COR-L47 (cell line): ENCODE measurements around the gene RBM4.

ENCODE experiments used
- DNase-seq: peaks from one replicate; lab custom pipeline; 2025; lab: John Stamatoyannopoulos, UW

RBM4 gene

DNA sequence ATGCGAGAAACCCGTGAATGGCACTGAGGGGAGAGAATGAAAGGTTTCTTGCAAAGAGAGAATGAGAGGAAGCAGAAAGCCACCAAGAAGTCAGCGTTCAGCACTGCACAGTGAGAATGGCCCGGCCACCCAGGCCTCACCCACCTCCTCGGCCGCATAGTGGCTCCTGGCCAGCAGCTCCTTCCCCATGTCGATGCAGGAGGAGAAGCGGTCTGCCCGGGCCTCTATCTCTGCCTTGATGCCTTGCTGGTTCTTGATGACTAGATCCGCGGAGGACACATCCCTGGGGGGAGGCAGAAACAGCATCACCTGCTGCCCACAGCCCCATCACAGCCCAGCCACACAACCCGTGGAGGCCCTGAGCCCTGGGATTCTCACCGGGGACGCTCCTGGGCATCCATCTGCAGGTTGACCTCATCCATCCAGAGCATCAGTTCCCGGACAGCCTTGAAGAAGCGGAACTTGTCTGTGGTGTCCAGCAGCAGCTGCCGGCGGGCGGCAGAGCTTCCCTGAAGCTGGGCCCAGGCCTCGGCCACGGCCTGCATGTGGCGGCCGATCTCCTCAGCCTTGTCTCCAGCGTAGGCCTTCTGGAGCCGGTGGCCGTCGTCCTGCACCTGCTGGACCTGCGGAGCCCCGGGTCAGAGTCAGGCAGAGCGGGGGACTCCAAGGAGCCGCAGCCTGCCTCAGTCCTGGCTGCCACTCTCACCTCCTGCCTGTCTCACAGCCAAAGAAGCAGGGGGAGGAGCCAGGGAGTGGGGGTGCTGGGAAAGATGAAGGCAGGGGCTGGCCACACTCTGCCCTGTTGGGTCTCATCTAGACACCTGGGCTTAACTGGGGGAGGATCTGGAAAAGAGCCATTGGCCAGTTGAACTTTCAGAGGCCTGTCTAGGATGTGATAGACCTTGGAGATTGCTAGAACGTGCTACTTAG, 51.4 kb downstream of the RBM4 start:
- no peak for DNase-seq

DNA sequence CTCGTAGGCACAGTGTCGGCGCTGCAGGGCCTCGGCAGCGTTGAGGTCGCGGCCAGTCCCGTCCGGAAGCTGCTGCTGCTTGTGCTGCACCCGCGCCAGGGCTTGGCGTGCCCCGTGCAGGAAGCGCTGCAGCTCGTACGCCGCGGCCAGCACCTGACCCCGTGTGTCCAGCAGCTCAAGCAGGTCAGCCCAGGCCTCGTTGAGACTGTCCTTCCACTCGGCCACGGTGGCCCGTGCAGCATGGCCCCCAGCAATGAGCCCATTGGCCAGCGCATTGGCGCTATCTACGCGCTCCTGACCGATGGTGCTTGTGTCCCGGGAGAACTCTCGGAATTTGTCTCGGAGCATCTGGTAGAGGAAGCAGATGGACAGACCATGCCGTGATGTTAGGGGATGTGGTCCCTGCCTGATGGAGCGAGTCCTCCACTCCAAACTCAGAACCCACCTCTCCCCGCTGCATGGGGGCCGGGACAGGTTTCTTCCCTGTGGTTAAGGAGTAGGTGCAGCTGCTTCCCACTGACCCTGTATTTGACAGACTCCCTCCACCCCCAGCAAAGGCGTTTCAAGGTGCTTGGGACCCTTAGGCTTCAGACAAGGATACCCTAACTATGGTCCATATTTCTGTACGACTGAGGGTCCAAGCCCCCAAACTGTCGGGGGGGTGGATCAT, 52.9 kb downstream of the RBM4 start:
- DNase-seq = no peak

- no peak for DNase-seq
Observed at GRCh38 chr11:66692446-66692845, 53.9 kb downstream of the RBM4 start.

- DNase-seq = no peak
Observed at GRCh38 chr11:66692871-66693331, 54.4 kb downstream of the RBM4 start.

DNA sequence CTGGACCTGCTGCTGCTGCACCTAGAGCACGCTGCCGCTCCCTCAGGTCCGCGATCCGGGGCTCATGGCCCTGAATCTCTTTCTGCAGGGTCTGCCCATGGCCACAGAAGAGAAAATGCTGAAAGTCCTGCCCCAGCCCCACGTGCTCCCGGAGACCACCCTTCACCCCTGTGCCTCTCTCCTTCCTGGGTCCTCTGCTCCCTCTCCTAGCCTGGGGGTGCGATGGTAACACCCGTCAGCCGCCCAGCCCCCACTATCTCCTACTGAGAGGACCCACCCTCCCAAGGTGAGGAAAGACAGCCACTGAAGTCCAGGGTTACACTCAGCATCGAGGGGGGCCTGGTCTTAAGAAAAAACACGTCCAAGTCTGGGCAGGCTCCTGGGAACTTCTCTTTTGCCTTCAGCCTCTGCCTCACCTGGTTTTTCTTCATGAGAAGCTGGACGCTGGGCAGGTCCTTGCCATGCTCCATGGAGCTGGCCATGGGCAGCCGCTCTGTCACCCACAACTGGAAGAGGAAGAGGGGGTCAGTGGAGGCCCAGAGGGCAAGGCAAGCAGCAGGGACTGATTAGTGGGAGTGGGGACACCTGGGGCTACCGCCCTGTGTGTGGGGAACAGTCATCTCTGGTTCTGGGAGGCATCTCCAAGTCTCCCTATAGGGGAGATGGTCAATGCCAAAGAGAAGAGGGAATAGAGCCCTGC, 55.0 kb downstream of the RBM4 start:
- no peak for DNase-seq

- no peak for DNase-seq
Observed at GRCh38 chr11:66694056-66694410, 55.5 kb downstream of the RBM4 start.

DNA sequence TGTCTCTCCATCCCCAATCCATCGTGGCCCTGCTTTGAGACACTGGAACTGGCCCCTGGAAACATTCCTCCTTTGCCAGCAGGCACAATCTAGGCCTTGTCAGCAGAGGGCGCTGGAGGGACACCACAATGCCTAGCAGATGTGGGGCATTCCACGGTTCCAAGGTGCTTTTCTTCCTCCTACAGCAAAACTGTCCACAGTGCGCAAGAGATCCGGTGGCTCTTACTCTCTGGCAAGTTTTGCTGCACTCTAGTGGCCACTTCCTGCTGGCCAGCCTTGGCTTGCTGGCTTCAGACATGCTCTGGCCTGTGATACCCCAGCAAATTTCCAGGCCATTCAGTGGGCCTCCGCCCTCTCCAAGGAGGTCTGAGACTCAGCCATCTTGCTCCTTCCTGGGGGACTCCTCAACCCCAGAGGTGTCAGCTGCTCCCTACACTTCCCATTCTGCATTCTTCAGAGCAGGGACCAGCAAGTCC, 56.3 kb downstream of the RBM4 start:
- DNase-seq = peak; percentile 90
